GM21737 (cell line): ENCODE results near the gene SLC6A20.
"Not testable (repeated sequence)": the region's sequence is repeated elsewhere in the genome, so short reads cannot be mapped to it uniquely, and the experiment has no call there.

Experiments
- ATAC-seq: cut with Tn5 transposase; IDR thresholded peaks from one replicate; pipeline ENCODE4 v1.9.1; 2021; ENCODE audit warnings: mild to moderate bottlenecking, moderate library complexity; ENCODE audit not compliant: unreplicated experiment

SLC6A20 gene

GRCh38 chr3:45761831-45762230 is 34.5 kb downstream of the SLC6A20 start:
- ATAC-seq = no peak

- no peak for ATAC-seq
Observed at GRCh38 chr3:45760878-45761711, 35.2 kb downstream of the SLC6A20 start.

GRCh38 chr3:45759851-45760250 is 36.5 kb downstream of the SLC6A20 start:
- no peak for ATAC-seq

- no peak for ATAC-seq
Observed at GRCh38 chr3:45758871-45759270, 37.5 kb downstream of the SLC6A20 start.

- not testable (repeated sequence) for ATAC-seq
Observed at GRCh38 chr3:45757141-45757540, 39.2 kb downstream of the SLC6A20 start.

- no peak for ATAC-seq
Observed at GRCh38 chr3:45756055-45756454, 40.3 kb downstream of the SLC6A20 start.

GRCh38 chr3:45754461-45754860 is 41.9 kb downstream of the SLC6A20 start:
- ATAC-seq = no peak

GRCh38 chr3:45753095-45753494 is 43.2 kb downstream of the SLC6A20 start:
- ATAC-seq = no peak

GRCh38 chr3:45751537-45752242 is 44.6 kb downstream of the SLC6A20 start:
- ATAC-seq = no peak

GRCh38 chr3:45749880-45750279 is 46.5 kb downstream of the SLC6A20 start:
- ATAC-seq = no peak

- ATAC-seq = not testable (repeated sequence)
Observed at GRCh38 chr3:45749036-45749600, 47.2 kb downstream of the SLC6A20 start.

GRCh38 chr3:45748068-45748467 is 48.3 kb downstream of the SLC6A20 start:
- ATAC-seq = no peak

GRCh38 chr3:45746777-45747622 is 49.3 kb downstream of the SLC6A20 start:
- ATAC-seq = no peak

- ATAC-seq = no peak
Observed at GRCh38 chr3:45746165-45746776, 50.1 kb downstream of the SLC6A20 start.

- ATAC-seq = no peak
Observed at GRCh38 chr3:45742461-45743089, 53.8 kb downstream of the SLC6A20 start.

GRCh38 chr3:45741742-45742460 is 54.4 kb downstream of the SLC6A20 start:
- ATAC-seq = no peak

- ATAC-seq = no peak
Observed at GRCh38 chr3:45741247-45741646, 55.1 kb downstream of the SLC6A20 start.

- ATAC-seq = no peak
Observed at GRCh38 chr3:45739991-45740390, 56.3 kb downstream of the SLC6A20 start.

GRCh38 chr3:45737234-45737633 is 59.1 kb downstream of the SLC6A20 start:
- no peak for ATAC-seq
